Brain pericyte (primary cell): ENCODE measurements around the gene PRKCA.

Experiments
- DNase-seq: peaks from one replicate; pipeline ENCODE4 v3.0.0-alpha.2; 2012; ENCODE audit warnings: low read depth, low spot score

Gene PRKCA

GRCh38 chr17:66542967-66543520 lies 240.6 kb downstream of the PRKCA start:
- no peak for DNase-seq

GRCh38 chr17:66543526-66543925 lies 241.1 kb downstream of the PRKCA start:
- DNase-seq: no peak

- no peak for DNase-seq
Measured at GRCh38 chr17:66545918-66546317, 243.5 kb downstream of the PRKCA start.

GRCh38 chr17:66547151-66547865 lies 244.9 kb downstream of the PRKCA start:
- no peak for DNase-seq

- DNase-seq: no peak
Measured at GRCh38 chr17:66548158-66548557, 245.7 kb downstream of the PRKCA start.

- DNase-seq: no peak
Measured at GRCh38 chr17:66548659-66549310, 246.4 kb downstream of the PRKCA start.

GRCh38 chr17:66549311-66549704 lies 246.9 kb downstream of the PRKCA start:
- no peak for DNase-seq

- no peak for DNase-seq
Measured at GRCh38 chr17:66549731-66550207, 247.4 kb downstream of the PRKCA start.

- no peak for DNase-seq
Measured at GRCh38 chr17:66551839-66552238, 249.4 kb downstream of the PRKCA start.

- DNase-seq: no peak
Measured at GRCh38 chr17:66552371-66552770, 250.0 kb downstream of the PRKCA start.

- no peak for DNase-seq
Measured at GRCh38 chr17:66555605-66556004, 253.2 kb downstream of the PRKCA start.

GRCh38 chr17:66557200-66557599 lies 254.8 kb downstream of the PRKCA start:
- DNase-seq: no peak

GRCh38 chr17:66557886-66558285 lies 255.5 kb downstream of the PRKCA start:
- DNase-seq: no peak

- no peak for DNase-seq
Measured at GRCh38 chr17:66560691-66561090, 258.3 kb downstream of the PRKCA start.

GRCh38 chr17:66562119-66562518 lies 259.7 kb downstream of the PRKCA start:
- DNase-seq: no peak

- DNase-seq: no peak
Measured at GRCh38 chr17:66564992-66565465, 262.6 kb downstream of the PRKCA start.

- peak; percentile 51 for DNase-seq
Measured at GRCh38 chr17:66567234-66568170, 265.1 kb downstream of the PRKCA start.

GRCh38 chr17:66569572-66569971 lies 267.2 kb downstream of the PRKCA start:
- no peak for DNase-seq

- no peak for DNase-seq
Measured at GRCh38 chr17:66570447-66571195, 268.2 kb downstream of the PRKCA start.

- DNase-seq: no peak
Measured at GRCh38 chr17:66571745-66572144, 269.3 kb downstream of the PRKCA start.

- no peak for DNase-seq
Measured at GRCh38 chr17:66573078-66573477, 270.7 kb downstream of the PRKCA start.
